VCaP (cell line): ENCODE measurements around the gene EVA1A.

ENCODE experiments used
- H3K27ac ChIP-seq: fragments of 450-650 bp; 2 replicates; pipeline ENCODE4 v1.5.1; 2017
- TF ChIP-seq, protein P1 (sequence below): fragments of 450-650 bp; conservative IDR thresholded peaks from 2 replicates; pipeline ENCODE4 v1.5.1; 2017; ENCODE audit warnings: mild to moderate bottlenecking, moderate library complexity

The EVA1A gene

GRCh38 chr2:75568174-75568573, 7.4 kb upstream of the EVA1A start:
- H3K27ac ChIP-seq: no peak overlapping the region
- TF ChIP-seq, protein P1, sequence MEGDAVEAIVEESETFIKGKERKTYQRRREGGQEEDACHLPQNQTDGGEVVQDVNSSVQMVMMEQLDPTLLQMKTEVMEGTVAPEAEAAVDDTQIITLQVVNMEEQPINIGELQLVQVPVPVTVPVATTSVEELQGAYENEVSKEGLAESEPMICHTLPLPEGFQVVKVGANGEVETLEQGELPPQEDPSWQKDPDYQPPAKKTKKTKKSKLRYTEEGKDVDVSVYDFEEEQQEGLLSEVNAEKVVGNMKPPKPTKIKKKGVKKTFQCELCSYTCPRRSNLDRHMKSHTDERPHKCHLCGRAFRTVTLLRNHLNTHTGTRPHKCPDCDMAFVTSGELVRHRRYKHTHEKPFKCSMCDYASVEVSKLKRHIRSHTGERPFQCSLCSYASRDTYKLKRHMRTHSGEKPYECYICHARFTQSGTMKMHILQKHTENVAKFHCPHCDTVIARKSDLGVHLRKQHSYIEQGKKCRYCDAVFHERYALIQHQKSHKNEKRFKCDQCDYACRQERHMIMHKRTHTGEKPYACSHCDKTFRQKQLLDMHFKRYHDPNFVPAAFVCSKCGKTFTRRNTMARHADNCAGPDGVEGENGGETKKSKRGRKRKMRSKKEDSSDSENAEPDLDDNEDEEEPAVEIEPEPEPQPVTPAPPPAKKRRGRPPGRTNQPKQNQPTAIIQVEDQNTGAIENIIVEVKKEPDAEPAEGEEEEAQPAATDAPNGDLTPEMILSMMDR: no peak

- no peak overlapping the region for H3K27ac ChIP-seq
- TF ChIP-seq, protein P1: no peak
Observed at GRCh38 chr2:75565472-75566462, 5.0 kb upstream of the EVA1A start.

GRCh38 chr2:75564713-75565359, 4.1 kb upstream of the EVA1A start:
- no peak overlapping the region for H3K27ac ChIP-seq
- TF ChIP-seq, protein P1: no peak

DNA sequence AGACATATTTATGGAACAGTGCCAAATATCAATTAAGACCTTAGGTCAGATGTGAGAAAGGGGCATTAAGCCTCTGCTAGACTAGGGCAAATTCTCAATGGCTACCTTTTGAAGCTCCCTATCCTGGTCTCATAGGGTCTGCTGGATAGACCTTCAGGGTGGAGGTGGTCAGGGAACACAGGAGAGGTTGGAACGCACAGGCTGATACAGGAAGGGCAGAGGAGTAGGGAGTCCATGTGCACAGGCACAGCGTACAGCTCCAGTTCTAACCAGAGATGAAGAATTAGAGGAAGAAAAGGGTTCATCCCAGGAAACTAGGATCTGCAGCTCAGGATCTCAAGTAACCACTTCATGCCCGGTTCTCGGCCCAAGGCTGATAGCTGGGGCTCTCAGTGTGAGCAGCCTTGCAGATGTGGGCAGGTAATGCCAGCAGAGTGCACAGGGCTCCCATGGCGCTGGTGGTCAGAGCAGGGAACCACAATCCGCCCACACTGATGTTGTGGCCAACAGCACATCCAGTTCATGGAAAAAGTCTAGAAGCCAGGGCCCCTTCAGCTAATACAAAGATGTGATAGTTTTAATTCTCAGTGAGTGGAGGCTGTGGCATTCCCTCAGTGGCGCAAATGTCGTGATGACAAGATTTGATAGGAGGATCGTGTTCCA, 3.4 kb upstream of the EVA1A start:
- TF ChIP-seq, protein P1: no peak
- no peak overlapping the region for H3K27ac ChIP-seq

DNA sequence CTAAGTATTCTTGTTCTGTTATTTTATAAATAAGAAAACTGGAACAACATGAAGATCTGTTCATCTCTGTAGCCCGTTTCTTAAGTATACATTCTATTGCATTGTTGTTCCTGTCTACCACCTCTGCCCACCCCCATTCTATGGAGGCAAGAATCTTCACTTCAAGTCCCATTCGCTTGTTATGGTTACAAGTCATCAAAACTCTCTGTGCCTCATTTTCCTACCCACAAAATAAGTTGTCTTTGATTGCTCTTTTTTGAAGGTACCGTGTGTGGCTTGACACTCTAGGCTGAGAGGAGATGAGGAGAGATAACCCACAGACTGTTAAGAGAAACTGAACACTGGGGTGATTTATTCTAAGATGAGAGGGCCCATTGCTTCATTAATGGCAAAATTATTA, 2.9 kb upstream of the EVA1A start:
- no peak overlapping the region for H3K27ac ChIP-seq
- TF ChIP-seq, protein P1: no peak

- TF ChIP-seq, protein P1: no peak
- H3K27ac ChIP-seq: no peak overlapping the region
Observed at GRCh38 chr2:75562513-75562864, 1.8 kb upstream of the EVA1A start.
